Liver (tissue), 3 donors: ENCODE measurements around the gene GALNT10.

Experiments
- EGR1 ChIP-seq, 2 donors: IDR thresholded peaks; 2 replicates each; pipeline ENCODE4 v1.6.1; 2016 to 2018; ENCODE audit warnings: antibody characterized with exemption in 2 of 2, low read depth in 2 of 2
- GABPA ChIP-seq, 2 donors: IDR thresholded peaks in 1 of 2; conservative IDR thresholded peaks in 1 of 2; 2 replicates each; pipeline ENCODE4 v1.6.1; 2016; ENCODE audit warnings: antibody characterized with exemption in 2 of 2, mild to moderate bottlenecking in 1 of 2, moderate library complexity in 1 of 2
- NR2F2 ChIP-seq: IDR thresholded peaks from 2 replicates; pipeline ENCODE4 v1.6.1; 2016; ENCODE audit warnings: antibody characterized with exemption
- RAD21 ChIP-seq, 2 donors: IDR thresholded peaks; 2 replicates each; pipeline ENCODE4 v1.6.1; 2016; ENCODE audit warnings: antibody characterized with exemption in 2 of 2, mild to moderate bottlenecking in 2 of 2
- RXRA ChIP-seq, 2 donors: IDR thresholded peaks; 2 replicates each; pipeline ENCODE4 v1.6.1; 2017 to 2018; ENCODE audit warnings: antibody characterized with exemption in 2 of 2, mild to moderate bottlenecking in 1 of 2
- SP1 ChIP-seq: IDR thresholded peaks from 2 replicates; pipeline ENCODE4 v1.6.1; 2018; ENCODE audit warnings: antibody characterized with exemption, mild to moderate bottlenecking
- YY1 ChIP-seq: IDR thresholded peaks from 2 replicates; pipeline ENCODE4 v1.6.1; 2016; ENCODE audit warnings: antibody characterized with exemption, mild to moderate bottlenecking
- TF ChIP-seq, protein P1 (sequence below): fragments of 150-350 bp; IDR thresholded peaks from 2 replicates; pipeline ENCODE4 v1.5.1; 2017; ENCODE audit warnings: improper control_type of control experiment, low read depth, low read length; ENCODE audit not compliant: missing input control
- TF ChIP-seq, protein P2 (sequence below): IDR thresholded peaks from 2 replicates; pipeline ENCODE4 v1.6.1; 2016; ENCODE audit warnings: antibody characterized with exemption
- donor health status: healthy.
- donor health status: healthy.

DNA sequence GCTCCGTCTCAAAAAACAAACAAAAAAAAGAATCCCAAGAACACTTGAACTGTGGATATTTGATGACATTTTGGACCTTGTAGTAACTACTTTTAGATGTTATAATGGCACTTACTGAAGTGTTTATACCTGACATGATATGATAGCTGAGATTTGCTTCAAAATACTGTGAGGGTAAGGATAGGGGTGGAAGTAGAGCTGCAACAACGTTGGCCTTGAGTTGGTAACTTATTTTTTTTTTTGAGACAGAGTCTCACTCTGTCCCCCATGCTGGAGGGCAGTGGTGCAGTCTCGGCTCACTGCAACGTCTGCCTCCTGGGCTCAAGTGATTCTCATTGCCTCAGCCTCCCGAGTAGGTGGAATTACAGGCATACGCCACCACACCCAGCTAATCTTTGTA lies 224.6 kb downstream of the GALNT10 start:
- TF ChIP-seq, protein P1, sequence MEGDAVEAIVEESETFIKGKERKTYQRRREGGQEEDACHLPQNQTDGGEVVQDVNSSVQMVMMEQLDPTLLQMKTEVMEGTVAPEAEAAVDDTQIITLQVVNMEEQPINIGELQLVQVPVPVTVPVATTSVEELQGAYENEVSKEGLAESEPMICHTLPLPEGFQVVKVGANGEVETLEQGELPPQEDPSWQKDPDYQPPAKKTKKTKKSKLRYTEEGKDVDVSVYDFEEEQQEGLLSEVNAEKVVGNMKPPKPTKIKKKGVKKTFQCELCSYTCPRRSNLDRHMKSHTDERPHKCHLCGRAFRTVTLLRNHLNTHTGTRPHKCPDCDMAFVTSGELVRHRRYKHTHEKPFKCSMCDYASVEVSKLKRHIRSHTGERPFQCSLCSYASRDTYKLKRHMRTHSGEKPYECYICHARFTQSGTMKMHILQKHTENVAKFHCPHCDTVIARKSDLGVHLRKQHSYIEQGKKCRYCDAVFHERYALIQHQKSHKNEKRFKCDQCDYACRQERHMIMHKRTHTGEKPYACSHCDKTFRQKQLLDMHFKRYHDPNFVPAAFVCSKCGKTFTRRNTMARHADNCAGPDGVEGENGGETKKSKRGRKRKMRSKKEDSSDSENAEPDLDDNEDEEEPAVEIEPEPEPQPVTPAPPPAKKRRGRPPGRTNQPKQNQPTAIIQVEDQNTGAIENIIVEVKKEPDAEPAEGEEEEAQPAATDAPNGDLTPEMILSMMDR = no peak
- TF ChIP-seq YY1 (no peak), SP1 (no peak), NR2F2 (no peak), RAD21 (IDR thresholded peaks at IDR 0.05) (no peak), GABPA (IDR thresholded peaks at IDR 0.05 in 1 of 2, conservative IDR thresholded peaks at IDR 0.05 in 1 of 2) (no peak), RXRA (IDR thresholded peaks at IDR 0.05) (no peak), EGR1 (IDR thresholded peaks at IDR 0.05; ENCODE audit: low read depth in 2 of 2) (no peak)
- TF ChIP-seq, protein P2, sequence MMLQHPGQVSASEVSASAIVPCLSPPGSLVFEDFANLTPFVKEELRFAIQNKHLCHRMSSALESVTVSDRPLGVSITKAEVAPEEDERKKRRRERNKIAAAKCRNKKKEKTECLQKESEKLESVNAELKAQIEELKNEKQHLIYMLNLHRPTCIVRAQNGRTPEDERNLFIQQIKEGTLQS = no peak
